Suppressor macrophage treated with lipopolysaccharide for 1 hour (primary cell): ENCODE results near the gene SERAC1.
A peak's percentile ranks its signal among the peaks of the same experiment; 100 is the strongest.

Experiments
- DNase-seq, 3 donors: peaks; one replicate each; pipeline ENCODE4 v3.0.0-alpha.2; 2020 to 2022

SERAC1 gene

DNA sequence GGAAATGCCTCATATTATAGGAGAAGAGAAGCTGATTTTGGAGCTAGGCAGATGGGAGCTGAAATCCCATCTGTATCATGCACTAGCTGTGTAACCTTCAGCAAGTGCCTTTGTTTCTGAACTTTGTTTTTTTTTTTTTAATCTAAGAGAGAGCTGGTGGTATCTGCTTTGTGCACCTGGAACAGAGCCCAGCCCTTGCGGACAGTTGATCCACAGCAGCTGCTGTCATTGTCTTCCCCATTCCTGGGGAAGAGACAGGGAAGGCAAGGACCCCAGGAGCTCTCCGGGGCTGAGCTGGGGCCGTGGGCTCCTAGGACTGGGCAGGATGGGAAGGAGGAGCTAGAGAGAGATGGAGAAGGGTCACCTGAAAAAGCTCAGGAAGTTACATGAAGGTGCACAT is 94.3 kb downstream of the SERAC1 start:
- DNase-seq, result no peak

DNA sequence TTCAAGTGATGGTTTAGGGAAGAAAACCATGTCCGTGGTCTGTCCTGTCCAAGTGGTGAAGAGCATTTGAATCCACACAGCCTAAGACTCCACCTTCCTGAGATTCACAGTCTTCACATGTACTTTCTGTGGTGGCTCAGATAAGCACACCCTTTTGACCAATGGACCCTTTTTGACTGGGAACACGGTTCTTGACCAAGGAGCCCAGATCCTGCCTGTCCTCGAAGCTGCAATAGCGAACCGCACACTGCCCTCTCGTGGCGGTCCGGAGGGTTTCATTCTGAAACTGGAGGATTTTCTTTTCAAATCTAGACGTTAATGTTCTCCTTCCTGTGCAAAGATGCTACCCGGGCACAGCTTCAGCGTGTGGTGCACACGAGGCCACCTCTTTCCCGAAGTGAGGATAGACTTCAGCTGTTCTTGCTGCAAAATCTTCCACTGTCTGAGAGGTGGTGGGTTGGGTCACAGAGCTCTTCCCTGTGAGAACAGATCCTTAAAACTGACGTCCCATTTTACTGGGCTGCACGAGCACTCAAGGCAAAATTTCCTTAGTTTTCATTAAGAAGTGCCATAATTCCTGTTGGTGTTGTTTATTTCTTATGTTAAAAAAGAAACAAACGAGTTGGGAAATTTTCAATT is 95.9 kb downstream of the SERAC1 start:
- DNase-seq, result peak; percentile 75 to 85 (median 81)

DNA sequence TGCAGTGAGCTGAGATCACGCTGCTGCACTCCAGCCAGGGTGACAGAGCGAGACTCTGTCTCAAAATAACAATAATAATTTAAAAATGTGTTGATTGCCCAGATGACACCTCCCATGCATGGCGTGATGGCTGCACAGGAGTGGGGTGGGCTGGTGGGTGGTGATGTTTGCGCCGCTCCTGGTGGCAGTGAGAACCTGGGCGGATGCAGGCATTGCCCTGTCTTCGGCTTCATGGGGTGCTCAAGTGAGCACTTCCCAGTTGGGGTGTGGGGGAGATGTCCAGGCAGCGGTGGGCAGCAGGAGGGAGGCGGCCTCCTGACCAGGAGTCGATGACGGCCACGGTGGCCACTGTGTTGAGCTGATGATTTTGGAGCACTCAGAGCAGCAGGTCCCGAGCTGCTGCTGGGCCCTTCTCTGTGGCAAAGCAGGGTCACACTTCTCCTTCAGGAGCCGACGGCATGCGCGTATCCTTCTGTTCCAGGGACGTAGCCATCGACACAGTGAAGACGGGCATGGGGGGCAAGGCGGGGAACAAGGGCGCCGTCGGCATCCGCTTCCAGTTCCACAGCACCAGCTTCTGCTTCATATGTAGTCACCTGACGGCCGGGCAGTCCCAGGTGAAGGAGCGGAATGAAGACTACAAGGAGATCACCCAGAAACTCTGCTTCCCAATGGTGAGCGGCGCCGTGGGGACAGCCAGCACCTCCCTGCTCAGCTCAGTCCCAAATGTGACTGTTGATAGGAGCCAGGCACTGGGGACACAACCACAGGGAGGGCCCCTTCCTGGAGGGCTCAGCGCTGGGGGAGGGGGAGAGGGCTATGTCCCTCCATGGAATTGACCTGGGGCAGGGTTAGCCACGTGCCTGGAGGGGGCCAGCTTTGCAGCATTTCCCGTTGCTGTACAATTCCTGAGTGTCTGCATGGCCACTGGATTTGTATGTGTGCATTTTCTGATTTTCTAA is 96.7 kb downstream of the SERAC1 start:
- DNase-seq, result no peak

GRCh38 chr6:158070513-158070912 is 97.5 kb downstream of the SERAC1 start:
- no peak for DNase-seq

DNA sequence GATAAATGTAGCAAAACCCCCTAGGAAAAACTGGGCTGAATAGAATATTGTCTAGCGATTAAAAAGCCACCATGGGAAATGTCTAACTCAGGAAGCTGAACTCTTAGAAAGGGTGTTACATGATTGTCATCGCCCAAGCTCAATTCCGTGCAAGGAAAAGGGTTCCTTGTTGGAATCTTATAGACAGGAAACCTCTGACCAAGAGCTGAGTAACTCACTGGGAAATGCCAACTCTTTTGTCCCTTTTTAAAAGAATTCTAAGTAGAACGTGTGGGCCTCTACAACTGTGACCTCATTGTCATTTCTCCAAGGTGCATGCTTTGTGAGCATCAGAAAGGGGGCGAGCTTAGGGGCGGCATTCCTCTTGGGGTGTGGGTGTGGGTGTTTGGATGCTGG is 98.3 kb downstream of the SERAC1 start:
- DNase-seq, result peak; percentile 24 to 55 (median 55)

DNA sequence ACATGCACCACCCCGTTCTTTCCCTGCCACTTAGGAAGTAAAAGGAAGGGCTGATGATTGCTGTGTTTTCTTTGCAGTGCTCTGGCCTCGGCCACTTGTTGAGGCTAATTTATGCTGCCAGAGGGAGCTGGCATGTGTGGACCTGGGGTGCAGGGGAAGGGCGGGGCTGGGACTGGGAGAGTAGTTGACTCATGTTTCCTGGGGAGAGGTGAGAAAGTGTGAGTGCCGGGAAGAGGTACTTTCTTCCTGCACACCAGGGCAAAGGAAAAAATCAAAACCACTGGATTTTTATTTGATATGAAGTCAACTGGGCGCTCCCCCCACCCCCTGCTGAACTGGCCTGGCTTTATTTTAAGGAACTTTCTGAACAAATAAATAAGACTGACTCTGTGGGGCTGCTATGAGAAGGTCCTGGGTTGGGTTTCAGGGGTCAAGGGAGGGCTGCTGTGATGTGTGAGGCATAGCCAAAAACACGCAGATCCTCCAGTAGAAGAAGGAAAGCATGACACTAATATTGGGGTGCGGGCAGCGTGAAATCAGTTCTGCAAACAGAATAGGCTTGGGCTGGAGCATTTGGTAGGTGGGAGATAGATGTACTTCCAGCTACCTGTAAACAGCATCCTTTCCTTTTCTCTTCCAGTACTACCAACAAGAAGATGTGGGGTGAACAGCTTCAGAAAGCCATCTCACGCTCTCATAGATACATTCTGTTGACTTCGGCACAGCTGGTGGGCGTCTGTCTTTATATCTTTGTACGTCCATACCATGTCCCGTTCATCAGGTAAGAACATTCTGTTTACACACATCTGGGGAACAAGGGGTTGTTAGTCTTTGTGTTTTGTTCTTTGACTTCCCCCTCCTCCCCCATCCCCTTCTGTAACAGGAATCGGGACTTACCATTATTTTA is 98.9 kb downstream of the SERAC1 start:
- no peak for DNase-seq

DNA sequence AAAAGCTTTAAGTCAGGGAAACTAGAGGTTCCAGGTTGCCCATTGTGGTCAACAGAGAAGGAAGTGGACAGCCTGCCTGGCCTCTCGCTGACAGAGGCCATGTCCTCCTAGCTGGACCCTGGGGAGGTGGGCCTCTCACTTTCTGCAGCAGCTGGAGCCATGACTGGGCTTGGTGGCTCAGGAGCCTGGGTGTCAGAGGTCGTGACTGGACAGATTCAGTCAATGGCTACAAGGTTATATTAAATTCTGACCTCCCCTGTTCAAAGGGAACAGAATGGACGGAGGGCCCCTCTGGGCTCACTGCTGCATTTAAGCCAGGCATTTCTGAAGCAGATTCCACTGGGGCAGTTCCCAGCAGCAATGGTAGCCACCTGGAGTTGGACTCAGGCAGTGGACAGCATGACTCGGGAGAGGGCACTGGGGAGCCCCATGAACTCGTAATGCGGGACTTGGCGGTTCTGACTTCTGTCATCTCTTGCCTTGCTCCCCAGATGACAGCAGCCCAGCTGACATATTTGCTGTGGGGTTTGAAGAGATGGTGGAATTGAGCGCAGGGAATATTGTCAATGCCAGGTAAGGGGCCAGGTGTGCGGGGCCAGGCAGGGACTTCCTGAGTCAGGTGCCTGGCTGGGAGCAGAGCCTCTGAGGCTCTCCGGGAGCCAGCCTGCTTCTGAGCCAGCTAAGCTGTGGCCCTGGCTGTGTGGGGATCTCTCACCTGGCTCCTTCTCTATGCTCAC is 99.7 kb downstream of the SERAC1 start:
- DNase-seq, result peak; percentile 29 to 38 (median 33)

DNA sequence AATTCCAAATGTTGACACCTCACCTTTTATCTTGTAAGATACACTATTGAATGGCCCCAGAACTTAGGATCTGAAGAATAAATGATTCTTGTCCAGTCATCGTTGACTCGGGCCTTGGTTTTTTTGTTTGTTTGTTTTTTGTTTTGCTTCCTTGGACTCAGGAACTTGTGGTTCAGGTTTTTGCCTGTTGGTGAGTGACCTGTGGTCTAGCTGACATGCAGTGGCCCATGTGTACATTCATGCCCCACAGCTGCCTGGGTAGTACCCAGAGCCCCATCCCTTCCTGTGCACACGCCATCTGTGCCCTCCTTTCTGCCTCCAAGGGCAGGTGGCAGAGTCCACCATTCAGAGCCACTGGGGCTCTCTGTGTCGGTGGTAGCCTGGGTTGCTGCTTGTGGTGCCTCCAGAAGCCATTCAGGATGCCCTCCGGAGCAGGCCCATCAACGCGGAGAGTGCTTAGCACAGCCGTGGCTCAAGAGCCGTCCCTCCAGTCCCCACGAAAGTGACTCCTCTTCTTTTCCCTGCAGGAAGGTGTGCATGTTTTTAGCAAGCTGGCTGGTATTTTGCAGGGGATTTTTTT is 100.5 kb downstream of the SERAC1 start:
- DNase-seq, result no peak

GRCh38 chr6:158066136-158066781 is 101.8 kb downstream of the SERAC1 start:
- no peak for DNase-seq

GRCh38 chr6:158064725-158065251 is 103.3 kb downstream of the SERAC1 start:
- DNase-seq, result no peak

DNA sequence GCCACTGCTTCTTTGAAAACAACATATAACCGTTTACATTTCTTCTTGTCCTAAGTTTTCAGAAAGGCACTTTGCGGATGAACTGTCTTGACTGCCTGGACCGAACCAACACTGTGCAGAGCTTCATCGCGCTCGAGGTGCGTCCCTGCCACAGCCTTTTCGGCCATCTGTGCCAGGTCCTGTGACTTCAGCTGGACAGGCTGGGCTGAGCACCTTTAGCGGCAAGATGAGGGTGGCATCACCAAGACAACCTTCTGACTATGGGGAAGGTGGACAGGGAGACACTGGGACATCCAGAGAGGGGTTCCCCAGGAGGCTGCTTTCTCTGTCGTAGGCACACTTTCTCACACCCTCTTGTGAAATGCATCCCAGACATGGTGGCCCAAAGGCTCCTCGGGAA is 104.3 kb downstream of the SERAC1 start:
- DNase-seq, result no peak

DNA sequence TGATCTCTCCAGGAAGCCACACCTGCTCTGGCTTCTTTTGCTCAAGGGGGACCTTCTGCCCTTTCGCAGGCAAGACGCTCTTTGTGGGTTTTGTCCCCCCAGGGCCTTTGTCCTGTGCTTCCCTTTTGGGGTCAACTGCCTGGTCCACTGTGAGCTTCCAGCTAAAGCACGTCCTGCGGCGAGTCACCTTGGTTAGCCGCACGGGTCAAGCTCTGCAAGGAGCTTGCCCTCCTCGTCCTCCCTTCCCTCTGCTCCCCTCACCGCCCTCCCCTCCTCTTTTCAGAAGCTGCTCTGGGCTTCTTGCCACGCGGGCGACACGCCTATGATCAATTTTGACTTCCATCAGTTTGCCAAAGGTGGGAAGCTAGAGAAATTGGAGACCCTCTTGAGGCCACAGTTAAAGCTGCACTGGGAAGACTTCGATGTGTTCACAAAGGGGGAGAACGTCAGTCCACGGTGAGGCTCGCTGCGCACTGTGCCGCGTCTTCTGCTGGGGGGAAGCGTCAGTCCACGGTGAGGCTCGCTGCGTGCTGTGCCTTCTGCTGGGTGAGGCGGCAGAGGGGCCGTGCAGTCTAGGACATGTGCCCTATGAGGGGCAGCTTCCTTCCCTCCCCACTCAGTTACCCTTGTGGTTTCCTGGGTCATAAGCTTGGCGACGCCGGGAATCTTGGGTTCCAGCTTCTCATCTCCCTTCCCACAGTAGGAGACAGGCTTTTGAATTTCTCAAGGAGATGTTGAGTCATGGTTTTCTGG is 106.2 kb downstream of the SERAC1 start:
- DNase-seq, result no peak

GRCh38 chr6:158061361-158061708 is 106.7 kb downstream of the SERAC1 start:
- DNase-seq, result no peak

DNA sequence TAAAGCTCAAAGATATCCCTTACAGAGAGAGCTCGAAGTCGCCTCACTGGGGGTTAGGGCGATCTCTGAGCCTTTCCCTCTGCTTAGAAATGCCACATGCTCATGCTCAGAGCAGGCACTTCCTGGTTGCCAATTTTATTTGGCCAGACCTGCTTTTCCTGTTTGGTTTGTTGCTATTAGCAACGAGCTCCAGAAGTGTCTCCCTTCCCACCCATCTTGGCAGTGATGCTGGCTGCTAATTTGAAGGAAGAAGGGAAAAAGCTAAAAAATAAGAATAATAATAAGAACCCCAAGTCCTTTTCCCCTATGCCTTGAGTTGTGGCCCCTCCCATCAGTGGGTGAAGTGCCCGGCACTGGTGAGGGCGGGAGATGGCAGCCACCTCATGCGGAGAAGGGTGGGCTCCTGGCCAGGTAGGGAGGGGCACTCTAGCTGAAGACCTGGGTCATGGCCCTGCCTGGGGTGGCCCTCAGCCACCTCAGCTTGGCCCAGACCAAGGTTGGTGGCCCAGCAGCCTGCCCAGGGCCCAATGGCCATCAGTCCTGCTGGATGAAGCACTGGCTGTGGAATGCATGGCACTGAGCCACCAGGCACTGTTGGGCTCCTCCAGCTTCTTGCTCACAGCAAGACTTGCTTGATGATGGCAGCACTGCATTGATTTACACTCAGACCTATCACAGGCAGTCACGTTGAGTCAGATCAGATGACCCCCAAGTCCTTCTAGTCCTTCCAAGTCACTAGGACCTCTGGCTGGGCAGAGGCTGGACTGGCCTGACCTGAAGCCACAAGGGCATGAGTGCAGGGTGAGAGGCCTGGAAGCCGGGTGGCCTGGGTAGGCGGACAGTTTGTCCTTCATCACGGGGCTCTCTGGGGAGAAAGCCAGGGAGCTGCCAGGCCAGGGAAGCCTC is 107.4 kb downstream of the SERAC1 start:
- DNase-seq, result peak in 1 of 3 donors; percentile 41
